ENCODE measurements around the gene SCG3. TPM values are rescaled to one million over a fixed set of nuclear protein-coding genes. Genes with fewer than 3 reads are reported as not detected.

Gene SCG3
- polyA plus RNA-seq, 1 donor from 2014 or later = 68.7 TPM

- Histone ChIP-seq H3K27ac (ENCODE audit: low read length) (no peak overlapping the region), H3K4me2 (ENCODE audit: low read length) (no peak overlapping the region), H3K36me3 (ENCODE audit: insufficient read depth, low read length) (no peaks in the 10 kb centered on the region), H3K4me3 (ENCODE audit: low read length) (no peak overlapping the region), H3K27me3 (ENCODE audit: insufficient read depth, low read depth, low read length) (no peaks in the 10 kb centered on the region), H3K9me3 (ENCODE audit: low read length) (no peaks in the 10 kb centered on the region), H3K9ac (ENCODE audit: low read length) (no peak overlapping the region), H2AFZ (ENCODE audit: low read depth, low read length) (no peak overlapping the region), H3K9me2 (ENCODE audit: insufficient read depth, low read length) (no peaks in the 10 kb centered on the region), H4K20me1 (ENCODE audit: insufficient read depth) (no peaks in the 10 kb centered on the region), H3K79me2 (replicated peaks; ENCODE audit: insufficient read depth, low read length) (no peaks in the 10 kb centered on the region), H3F3A (ENCODE audit: insufficient read depth, low read length, poor library complexity, severe bottlenecking) (no peaks in the 10 kb centered on the region)
- no peak for TF ChIP-seq POLR2AphosphoS5 (IDR thresholded peaks at IDR 0.05)
- no peak for TF ChIP-seq EZH2 (IDR thresholded peaks at IDR 0.05; ENCODE audit: borderline replicate concordance, insufficient read depth, low read length, poor library complexity, severe bottlenecking)
- TF ChIP-seq RAD21 (conservative IDR thresholded peaks at IDR 0.05) = no peak
Observed at GRCh38 chr15:51641490-51642130, 39.7 kb upstream of the SCG3 start.

- Histone ChIP-seq H3K79me2 (replicated peaks; ENCODE audit: insufficient read depth, low read length) (no peaks in the 10 kb centered on the region), H3K36me3 (ENCODE audit: insufficient read depth, low read length) (no peaks in the 10 kb centered on the region), H3K27me3 (ENCODE audit: insufficient read depth, low read depth, low read length) (no peaks in the 10 kb centered on the region), H4K20me1 (ENCODE audit: insufficient read depth) (no peaks in the 10 kb centered on the region), H3F3A (ENCODE audit: insufficient read depth, low read length, poor library complexity, severe bottlenecking) (no peaks in the 10 kb centered on the region), H3K4me2 (ENCODE audit: low read length) (no peak overlapping the region), H3K9me2 (ENCODE audit: insufficient read depth, low read length) (no peaks in the 10 kb centered on the region), H3K4me3 (ENCODE audit: low read length) (no peak overlapping the region), H3K9me3 (ENCODE audit: low read length) (no peaks in the 10 kb centered on the region), H3K9ac (ENCODE audit: low read length) (no peak overlapping the region), H2AFZ (ENCODE audit: low read depth, low read length) (no peak overlapping the region), H3K27ac (ENCODE audit: low read length) (no peak overlapping the region)
- TF ChIP-seq EP300 (conservative IDR thresholded peaks at IDR 0.05; ENCODE audit: poor library complexity, severe bottlenecking) = no peak
- no peak for TF ChIP-seq EZH2 (IDR thresholded peaks at IDR 0.05; ENCODE audit: borderline replicate concordance, insufficient read depth, low read length, poor library complexity, severe bottlenecking)
- no peak for TF ChIP-seq TAF1 (IDR thresholded peaks at IDR 0.05; ENCODE audit: low read depth)
- no peak for TF ChIP-seq POLR2AphosphoS5 (IDR thresholded peaks at IDR 0.05)
- TF ChIP-seq REST (IDR thresholded peaks at IDR 0.05; ENCODE audit: borderline replicate concordance) = no peak
- no peak for TF ChIP-seq CTCF (IDR thresholded peaks at IDR 0.05; ENCODE audit: poor library complexity, severe bottlenecking)
- no peak for TF ChIP-seq SMC3 (conservative IDR thresholded peaks at IDR 0.05; ENCODE audit: poor library complexity)
- no peak for TF ChIP-seq RAD21 (conservative IDR thresholded peaks at IDR 0.05)
Observed at GRCh38 chr15:51642696-51643095, 38.6 kb upstream of the SCG3 start.

Measured in neural cell (in vitro differentiated cells).